ENCODE data around the gene RTRAF. TPM values are rescaled to one million over a fixed set of nuclear protein-coding genes. Genes with fewer than 3 reads are reported as not detected.

The RTRAF gene
- total RNA-seq, 1 experiment from 2014 or later = 190 TPM

DNA sequence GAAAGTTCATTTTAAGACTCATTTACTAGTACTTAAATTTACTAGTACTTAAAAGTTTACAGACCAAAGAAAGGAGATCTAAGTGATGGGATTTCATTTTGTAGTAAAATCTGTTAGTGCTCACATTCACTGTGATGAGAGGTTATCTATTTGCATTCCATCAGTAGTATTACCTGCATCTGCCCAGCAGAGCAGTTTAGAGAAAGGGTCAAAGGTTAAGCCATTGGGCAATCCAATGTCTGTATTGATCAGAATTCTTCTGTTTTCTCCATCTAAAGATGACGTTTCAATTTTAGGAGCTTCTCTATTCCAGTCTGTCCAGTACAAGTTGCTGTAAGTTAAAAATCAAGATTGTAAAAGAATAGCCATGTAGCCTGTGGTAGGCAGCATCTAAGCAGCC is 18.3 kb downstream of the RTRAF start:
- Histone ChIP-seq H3K9me2 (ENCODE audit: insufficient read depth) (no peaks in the 10 kb centered on the region), H3K4me3 (replicated peaks in 1 of 2; ENCODE audit: low read depth in 1 of 2, low read length in 2 of 2) (no peak overlapping the region), H3K9me3 (ENCODE audit: control insufficient read depth in 1 of 2, insufficient read depth in 1 of 2, low read depth in 1 of 2, low read length in 2 of 2) (no peaks in the 10 kb centered on the region), H3K9ac (ENCODE audit: low read length) (no peak overlapping the region), H3K4me2 (ENCODE audit: low read length) (no peak overlapping the region), H3K4me1 (ENCODE audit: control insufficient read depth in 1 of 2, insufficient read depth in 2 of 2, low read length in 2 of 2) (no peaks in the 10 kb centered on the region), H3K27ac (ENCODE audit: low read depth, low read length) (no peak overlapping the region), H3K36me3 (ENCODE audit: control insufficient read depth in 1 of 2, insufficient read depth in 2 of 2, low read length in 2 of 2) (peaks cover 42 to 63% of the 10 kb centered on the region in 2 experiments), H4K20me1 (ENCODE audit: insufficient read depth) (no peaks in the 10 kb centered on the region), H2AFZ (ENCODE audit: low read depth, low read length, poor library complexity, severe bottlenecking) (no peak overlapping the region), H3K79me2 (ENCODE audit: insufficient read depth, low read length) (no peaks in the 10 kb centered on the region; the same call in 1 of the 2 replicates), H3K27me3 (ENCODE audit: insufficient read depth, low read length) (no peaks in the 10 kb centered on the region)
- RAD21 ChIA-PET (ENCODE audit: low non-redundant PET in 1 of 2, low total read pairs in 2 of 2, uncharacterized antibody in 2 of 2, unreplicated experiment in 2 of 2) = no interaction called here
- CTCF ChIA-PET = no interaction called here
- POLR2A ChIA-PET = no interaction called here
- BruUV-seq (replicated peaks) = no TSS peak
- no peak for DNase-seq (ENCODE audit: low read depth, low spot score)
- no peak for ATAC-seq
- intact Hi-C loops (cut with micrococcal nuclease) = no loop called here
- TF ChIP-seq ELF1 (IDR thresholded peaks at IDR 0.05; ENCODE audit: borderline replicate concordance, low read depth) (no peak), RAD21 (IDR thresholded peaks at IDR 0.05; ENCODE audit: low read depth) (no peak), TCF7L2 (IDR thresholded peaks at IDR 0.05; ENCODE audit: borderline replicate concordance, extremely low read depth, insufficient read depth, insufficient read length) (no peak), EGR1 (IDR thresholded peaks at IDR 0.05; ENCODE audit: low read depth) (no peak)
- TF ChIP-seq, protein P1, sequence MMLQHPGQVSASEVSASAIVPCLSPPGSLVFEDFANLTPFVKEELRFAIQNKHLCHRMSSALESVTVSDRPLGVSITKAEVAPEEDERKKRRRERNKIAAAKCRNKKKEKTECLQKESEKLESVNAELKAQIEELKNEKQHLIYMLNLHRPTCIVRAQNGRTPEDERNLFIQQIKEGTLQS (IDR thresholded peaks at IDR 0.05) = no peak

DNA sequence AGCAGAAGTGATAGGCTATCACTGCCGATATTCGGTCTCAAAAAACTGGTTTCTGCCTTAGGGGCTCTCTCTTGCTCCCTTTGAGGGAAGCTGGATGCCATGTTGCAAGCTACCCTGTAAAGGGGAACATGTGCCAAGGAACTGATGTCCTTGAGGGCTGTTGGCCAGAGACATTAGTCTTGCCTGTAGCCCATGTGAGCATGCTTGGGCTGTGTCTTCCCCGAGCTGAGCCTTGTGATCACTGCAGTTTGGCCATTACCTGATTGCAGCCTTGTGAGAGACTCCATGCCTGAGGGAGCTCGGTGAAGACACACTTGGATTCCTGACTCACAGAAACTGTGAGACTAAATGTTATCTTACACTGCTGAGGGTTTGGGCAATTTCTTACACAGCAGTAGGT is 18.8 kb downstream of the RTRAF start:
- BruUV-seq (replicated peaks) = no TSS peak
- Histone ChIP-seq H3K9me3 (ENCODE audit: control insufficient read depth in 1 of 2, insufficient read depth in 1 of 2, low read depth in 1 of 2, low read length in 2 of 2) (no peaks in the 10 kb centered on the region), H2AFZ (ENCODE audit: low read depth, low read length, poor library complexity, severe bottlenecking) (no peak overlapping the region), H3K27ac (ENCODE audit: low read depth, low read length) (no peak overlapping the region), H3K36me3 (ENCODE audit: control insufficient read depth in 1 of 2, insufficient read depth in 2 of 2, low read length in 2 of 2) (peaks cover 40 to 61% of the 10 kb centered on the region in 2 experiments), H3K4me2 (ENCODE audit: low read length) (no peak overlapping the region), H3K4me1 (ENCODE audit: control insufficient read depth in 1 of 2, insufficient read depth in 2 of 2, low read length in 2 of 2) (no peaks in the 10 kb centered on the region), H3K79me2 (ENCODE audit: insufficient read depth, low read length) (no peaks in the 10 kb centered on the region; the same call in 1 of the 2 replicates), H3K9me2 (ENCODE audit: insufficient read depth) (no peaks in the 10 kb centered on the region), H3K27me3 (ENCODE audit: insufficient read depth, low read length) (no peaks in the 10 kb centered on the region), H3K9ac (ENCODE audit: low read length) (no peak overlapping the region), H4K20me1 (ENCODE audit: insufficient read depth) (no peaks in the 10 kb centered on the region), H3K4me3 (replicated peaks in 1 of 2; ENCODE audit: low read depth in 1 of 2, low read length in 2 of 2) (no peak overlapping the region)
- RAD21 ChIA-PET (ENCODE audit: low non-redundant PET in 1 of 2, low total read pairs in 2 of 2, uncharacterized antibody in 2 of 2, unreplicated experiment in 2 of 2) = no interaction called here
- no peak for TF ChIP-seq EGR1 (IDR thresholded peaks at IDR 0.05; ENCODE audit: low read depth)
- TF ChIP-seq TCF7L2 (IDR thresholded peaks at IDR 0.05; ENCODE audit: borderline replicate concordance, extremely low read depth, insufficient read depth, insufficient read length) = no peak
- TF ChIP-seq, protein P1 (IDR thresholded peaks at IDR 0.05) = no peak
- no peak for TF ChIP-seq JUND (IDR thresholded peaks at IDR 0.05)
- TF ChIP-seq, protein P2, sequence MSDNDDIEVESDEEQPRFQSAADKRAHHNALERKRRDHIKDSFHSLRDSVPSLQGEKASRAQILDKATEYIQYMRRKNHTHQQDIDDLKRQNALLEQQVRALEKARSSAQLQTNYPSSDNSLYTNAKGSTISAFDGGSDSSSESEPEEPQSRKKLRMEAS (IDR thresholded peaks at IDR 0.05) = no peak
- TF ChIP-seq, protein P3, sequence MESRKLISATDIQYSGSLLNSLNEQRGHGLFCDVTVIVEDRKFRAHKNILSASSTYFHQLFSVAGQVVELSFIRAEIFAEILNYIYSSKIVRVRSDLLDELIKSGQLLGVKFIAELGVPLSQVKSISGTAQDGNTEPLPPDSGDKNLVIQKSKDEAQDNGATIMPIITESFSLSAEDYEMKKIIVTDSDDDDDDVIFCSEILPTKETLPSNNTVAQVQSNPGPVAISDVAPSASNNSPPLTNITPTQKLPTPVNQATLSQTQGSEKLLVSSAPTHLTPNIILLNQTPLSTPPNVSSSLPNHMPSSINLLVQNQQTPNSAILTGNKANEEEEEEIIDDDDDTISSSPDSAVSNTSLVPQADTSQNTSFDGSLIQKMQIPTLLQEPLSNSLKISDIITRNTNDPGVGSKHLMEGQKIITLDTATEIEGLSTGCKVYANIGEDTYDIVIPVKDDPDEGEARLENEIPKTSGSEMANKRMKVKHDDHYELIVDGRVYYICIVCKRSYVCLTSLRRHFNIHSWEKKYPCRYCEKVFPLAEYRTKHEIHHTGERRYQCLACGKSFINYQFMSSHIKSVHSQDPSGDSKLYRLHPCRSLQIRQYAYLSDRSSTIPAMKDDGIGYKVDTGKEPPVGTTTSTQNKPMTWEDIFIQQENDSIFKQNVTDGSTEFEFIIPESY (IDR thresholded peaks at IDR 0.05; ENCODE audit: extremely low read depth, insufficient replicate concordance, low read length) = no peak
- no peak for TF ChIP-seq ZNF274 (IDR thresholded peaks at IDR 0.05; ENCODE audit: low read depth, low read length)
- no peak for TF ChIP-seq YY1 (IDR thresholded peaks at IDR 0.05; ENCODE audit: extremely low read depth, insufficient replicate concordance, low read depth, low read length)
- TF ChIP-seq RAD21 (IDR thresholded peaks at IDR 0.05; ENCODE audit: low read depth) = no peak
- TF ChIP-seq ELF1 (IDR thresholded peaks at IDR 0.05; ENCODE audit: borderline replicate concordance, low read depth) = no peak
- TF ChIP-seq, protein P4, sequence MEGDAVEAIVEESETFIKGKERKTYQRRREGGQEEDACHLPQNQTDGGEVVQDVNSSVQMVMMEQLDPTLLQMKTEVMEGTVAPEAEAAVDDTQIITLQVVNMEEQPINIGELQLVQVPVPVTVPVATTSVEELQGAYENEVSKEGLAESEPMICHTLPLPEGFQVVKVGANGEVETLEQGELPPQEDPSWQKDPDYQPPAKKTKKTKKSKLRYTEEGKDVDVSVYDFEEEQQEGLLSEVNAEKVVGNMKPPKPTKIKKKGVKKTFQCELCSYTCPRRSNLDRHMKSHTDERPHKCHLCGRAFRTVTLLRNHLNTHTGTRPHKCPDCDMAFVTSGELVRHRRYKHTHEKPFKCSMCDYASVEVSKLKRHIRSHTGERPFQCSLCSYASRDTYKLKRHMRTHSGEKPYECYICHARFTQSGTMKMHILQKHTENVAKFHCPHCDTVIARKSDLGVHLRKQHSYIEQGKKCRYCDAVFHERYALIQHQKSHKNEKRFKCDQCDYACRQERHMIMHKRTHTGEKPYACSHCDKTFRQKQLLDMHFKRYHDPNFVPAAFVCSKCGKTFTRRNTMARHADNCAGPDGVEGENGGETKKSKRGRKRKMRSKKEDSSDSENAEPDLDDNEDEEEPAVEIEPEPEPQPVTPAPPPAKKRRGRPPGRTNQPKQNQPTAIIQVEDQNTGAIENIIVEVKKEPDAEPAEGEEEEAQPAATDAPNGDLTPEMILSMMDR (IDR thresholded peaks at IDR 0.05 in 2 of 3, conservative IDR thresholded peaks at IDR 0.05 in 1 of 3; ENCODE audit: borderline replicate concordance in 1 of 3, insufficient read depth in 1 of 3, low read depth in 2 of 3, low read length in 2 of 3) = no peak
- TF ChIP-seq SIN3A (IDR thresholded peaks at IDR 0.05; ENCODE audit: low read depth) = no peak
- intact Hi-C loops (cut with micrococcal nuclease) = no loop called here
- DNase-seq (ENCODE audit: low read depth, low spot score) = no peak
- CTCF ChIA-PET = no interaction called here
- POLR2A ChIA-PET = no interaction called here
- ATAC-seq = no peak

All from HCT116 (cell line).